PC-3 (cell line): ENCODE measurements around the gene PFN2.

Experiments used
- EZH2 ChIP-seq: fragments of 300-600 bp; sonication (generic); IDR thresholded peaks from one replicate; pipeline ENCODE4 v1.6.1; 2017; ENCODE audit warnings: antibody characterized with exemption, mild to moderate bottlenecking, low read length; ENCODE audit not compliant: unreplicated experiment
- EZH2phosphoT487 ChIP-seq: fragments of 300-600 bp; sonication (generic); IDR thresholded peaks from 2 replicates; pipeline ENCODE4 v1.6.1; 2018; ENCODE audit warnings: mild to moderate bottlenecking, antibody characterized with exemption, low read length, borderline replicate concordance
- TF ChIP-seq, protein P1 (sequence below): fragments of 300-600 bp; sonication (generic); conservative IDR thresholded peaks from 2 replicates; pipeline ENCODE4 v1.5.1; 2017; ENCODE audit warnings: antibody characterized with exemption, low read depth, mild to moderate bottlenecking, low read length

DNA sequence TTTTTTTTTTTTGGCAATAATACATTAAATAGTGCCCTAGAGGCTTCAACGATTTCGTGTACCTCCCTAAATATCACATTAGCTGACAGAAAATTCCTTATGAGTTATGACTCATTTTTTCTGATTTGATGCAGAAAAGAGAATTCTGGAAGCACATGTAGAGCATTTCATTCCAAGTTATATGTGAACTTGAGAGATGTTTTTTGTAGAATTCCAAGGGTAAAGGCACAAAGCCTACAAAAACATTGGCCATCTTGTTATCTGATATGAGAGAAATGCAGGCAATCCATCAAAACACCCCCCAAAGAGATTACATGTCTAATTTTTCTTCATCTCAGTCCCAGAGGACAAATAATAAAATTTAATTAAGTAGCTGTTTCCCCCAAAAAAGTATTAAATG is 6.7 kb upstream of the PFN2 start:
- TF ChIP-seq, protein P1, sequence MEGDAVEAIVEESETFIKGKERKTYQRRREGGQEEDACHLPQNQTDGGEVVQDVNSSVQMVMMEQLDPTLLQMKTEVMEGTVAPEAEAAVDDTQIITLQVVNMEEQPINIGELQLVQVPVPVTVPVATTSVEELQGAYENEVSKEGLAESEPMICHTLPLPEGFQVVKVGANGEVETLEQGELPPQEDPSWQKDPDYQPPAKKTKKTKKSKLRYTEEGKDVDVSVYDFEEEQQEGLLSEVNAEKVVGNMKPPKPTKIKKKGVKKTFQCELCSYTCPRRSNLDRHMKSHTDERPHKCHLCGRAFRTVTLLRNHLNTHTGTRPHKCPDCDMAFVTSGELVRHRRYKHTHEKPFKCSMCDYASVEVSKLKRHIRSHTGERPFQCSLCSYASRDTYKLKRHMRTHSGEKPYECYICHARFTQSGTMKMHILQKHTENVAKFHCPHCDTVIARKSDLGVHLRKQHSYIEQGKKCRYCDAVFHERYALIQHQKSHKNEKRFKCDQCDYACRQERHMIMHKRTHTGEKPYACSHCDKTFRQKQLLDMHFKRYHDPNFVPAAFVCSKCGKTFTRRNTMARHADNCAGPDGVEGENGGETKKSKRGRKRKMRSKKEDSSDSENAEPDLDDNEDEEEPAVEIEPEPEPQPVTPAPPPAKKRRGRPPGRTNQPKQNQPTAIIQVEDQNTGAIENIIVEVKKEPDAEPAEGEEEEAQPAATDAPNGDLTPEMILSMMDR, result no peak
- TF ChIP-seq EZH2, result no peak
- no peak for TF ChIP-seq EZH2phosphoT487
